ENCODE data around the gene HELLS.

- TF ChIP-seq USF2 (IDR thresholded peaks at IDR 0.05; ENCODE audit: low read depth, low read length) (no peak), CTCF (conservative IDR thresholded peaks at IDR 0.05; ENCODE audit: low read depth, low read length) (no peak), CEBPB (IDR thresholded peaks at IDR 0.05; ENCODE audit: low read depth, low read length) (no peak), POLR2A (IDR thresholded peaks at IDR 0.05; ENCODE audit: low read depth, low read length) (no peak), RAD21 (IDR thresholded peaks at IDR 0.05; ENCODE audit: low read length) (no peak), BHLHE40 (IDR thresholded peaks at IDR 0.05; ENCODE audit: low read depth, low read length) (no peak), MAZ (IDR thresholded peaks at IDR 0.05; ENCODE audit: borderline replicate concordance, low read depth, low read length) (no peak), ELK1 (IDR thresholded peaks at IDR 0.05; ENCODE audit: borderline replicate concordance, low read depth, low read length) (no peak)
Observed at GRCh38 chr10:94623572-94623971, 78.0 kb downstream of the HELLS start.

Measured in IMR-90 (cell line).